Coronary artery (tissue), 2 donors: ENCODE measurements around the gene BORCS6.
A peak's percentile ranks its signal among the peaks of the same experiment; 100 is the strongest.

ENCODE experiments used
- DNase-seq: peaks from one replicate; pipeline ENCODE4 v3.0.0-alpha.2; 2017; ENCODE audit warnings: low spot score
- H3K27ac ChIP-seq, 2 donors: fragments of 200-600 bp; sonication (generic); one replicate each; pipeline ENCODE4 v1.5.1; 2016 to 2019
- H3K4me3 ChIP-seq: fragments of 200-600 bp; sonication (generic); 2 replicates; pipeline ENCODE4 v1.5.1; 2016; ENCODE audit warnings: mild to moderate bottlenecking, moderate library complexity
- TF ChIP-seq, protein P1 (sequence below): fragments of 200-600 bp; sonication (generic); IDR thresholded peaks from one replicate; pipeline ENCODE4 v1.5.1; 2019; ENCODE audit warnings: antibody characterized with exemption

The BORCS6 gene

DNA sequence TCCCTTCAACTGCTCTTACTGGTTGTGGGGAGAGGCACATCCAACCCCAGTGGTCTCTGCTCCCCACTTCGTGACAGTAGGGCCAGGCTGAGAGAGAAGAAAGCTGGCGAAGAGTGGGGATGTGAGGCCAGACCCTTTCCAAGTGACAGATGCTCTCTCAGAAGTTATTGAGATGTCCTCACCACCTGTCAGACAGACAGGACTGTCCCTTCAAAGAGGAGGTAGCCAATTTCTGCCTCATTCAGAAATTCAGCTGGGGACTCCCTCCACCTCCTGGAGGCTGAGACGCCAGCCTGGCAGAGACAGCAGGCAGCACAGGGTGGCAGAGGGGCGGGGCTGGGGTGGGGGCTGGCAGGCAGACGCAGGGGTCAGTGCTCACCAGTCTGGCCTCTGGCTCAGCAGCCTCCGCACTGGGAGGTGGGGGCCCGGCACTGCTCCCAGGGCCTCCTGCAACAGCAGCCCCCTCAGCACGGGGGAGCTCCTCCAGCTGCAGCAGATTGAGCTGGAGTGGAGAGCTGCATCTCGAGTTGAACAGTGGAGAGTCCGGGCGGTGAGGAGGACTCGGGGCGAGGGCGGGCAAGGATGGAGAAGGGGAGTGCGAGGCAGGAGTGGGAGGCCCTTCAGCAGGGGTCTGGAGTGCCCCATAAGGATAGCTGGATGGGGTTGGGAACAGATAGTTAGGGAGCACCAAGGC lies 46.9 kb downstream of the BORCS6 start:
- H3K4me3 ChIP-seq, result no peak overlapping the region
- DNase-seq, result no peak
- TF ChIP-seq, protein P1, sequence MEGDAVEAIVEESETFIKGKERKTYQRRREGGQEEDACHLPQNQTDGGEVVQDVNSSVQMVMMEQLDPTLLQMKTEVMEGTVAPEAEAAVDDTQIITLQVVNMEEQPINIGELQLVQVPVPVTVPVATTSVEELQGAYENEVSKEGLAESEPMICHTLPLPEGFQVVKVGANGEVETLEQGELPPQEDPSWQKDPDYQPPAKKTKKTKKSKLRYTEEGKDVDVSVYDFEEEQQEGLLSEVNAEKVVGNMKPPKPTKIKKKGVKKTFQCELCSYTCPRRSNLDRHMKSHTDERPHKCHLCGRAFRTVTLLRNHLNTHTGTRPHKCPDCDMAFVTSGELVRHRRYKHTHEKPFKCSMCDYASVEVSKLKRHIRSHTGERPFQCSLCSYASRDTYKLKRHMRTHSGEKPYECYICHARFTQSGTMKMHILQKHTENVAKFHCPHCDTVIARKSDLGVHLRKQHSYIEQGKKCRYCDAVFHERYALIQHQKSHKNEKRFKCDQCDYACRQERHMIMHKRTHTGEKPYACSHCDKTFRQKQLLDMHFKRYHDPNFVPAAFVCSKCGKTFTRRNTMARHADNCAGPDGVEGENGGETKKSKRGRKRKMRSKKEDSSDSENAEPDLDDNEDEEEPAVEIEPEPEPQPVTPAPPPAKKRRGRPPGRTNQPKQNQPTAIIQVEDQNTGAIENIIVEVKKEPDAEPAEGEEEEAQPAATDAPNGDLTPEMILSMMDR, result no peak
- peak overlapping the region; percentile 41 to 96 for H3K27ac ChIP-seq

DNA sequence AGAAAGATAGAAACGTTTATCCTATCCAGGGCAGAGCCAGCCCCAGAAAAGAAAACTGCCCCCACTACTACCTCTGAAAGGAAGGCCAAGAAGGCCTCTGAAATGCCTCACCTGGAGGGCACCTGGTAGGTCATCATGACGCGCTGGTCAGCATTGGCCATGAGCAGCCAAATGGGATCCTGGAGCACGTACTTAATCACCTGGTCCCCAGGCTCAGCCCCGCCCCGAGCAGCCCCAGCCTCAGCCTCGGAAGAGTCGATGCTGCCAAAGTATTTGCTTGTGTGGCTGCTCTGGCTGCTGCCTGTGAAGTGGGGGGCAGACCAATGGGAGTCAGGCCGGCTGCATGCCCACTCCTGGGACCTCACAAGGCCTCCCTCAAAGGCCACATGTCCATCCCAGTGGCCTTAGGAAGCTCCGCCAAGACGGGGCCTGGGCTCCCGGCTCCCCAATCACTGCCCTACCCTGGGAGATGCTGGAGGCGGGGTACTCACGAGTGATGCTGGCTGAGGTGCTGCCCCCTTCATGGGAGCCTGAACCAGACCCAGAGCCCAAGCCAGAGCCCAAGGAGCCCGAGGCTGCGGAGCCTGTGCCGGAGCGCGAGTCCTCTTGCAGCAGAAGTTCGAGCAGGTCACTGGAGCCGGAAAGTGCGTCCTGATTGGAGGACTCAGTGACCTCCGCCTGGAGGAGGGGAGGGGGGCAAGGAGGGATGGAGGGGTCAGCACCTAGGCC lies 47.7 kb downstream of the BORCS6 start:
- Histone ChIP-seq H3K27ac (peak overlapping the region; percentile 41 to 96), H3K4me3 (no peak overlapping the region)
- TF ChIP-seq, protein P1, result no peak
- DNase-seq, result peak; percentile 83

DNA sequence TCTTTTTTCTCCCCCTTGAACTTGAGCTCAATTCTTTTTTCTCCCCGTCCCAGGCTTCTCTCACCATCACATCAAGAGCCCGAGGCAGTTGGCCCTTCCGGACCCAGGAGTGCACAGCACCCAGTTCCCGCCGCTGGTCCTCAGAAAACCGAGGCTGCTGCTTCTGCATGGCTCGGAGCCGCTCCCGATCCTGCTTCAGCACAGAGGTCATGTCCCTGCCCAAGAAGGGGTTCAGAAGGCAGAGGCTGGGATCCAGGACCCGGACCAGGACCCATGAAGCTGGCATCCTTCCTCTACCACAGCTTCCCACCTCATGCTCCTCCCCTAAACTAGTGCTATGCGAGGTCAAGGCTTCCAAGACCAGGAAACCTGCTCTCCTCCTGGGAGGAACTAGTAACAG lies 48.2 kb downstream of the BORCS6 start:
- Histone ChIP-seq H3K27ac (peak overlapping the region; percentile 41 to 96), H3K4me3 (no peak overlapping the region)
- no peak for DNase-seq
- TF ChIP-seq, protein P1, result no peak

DNA sequence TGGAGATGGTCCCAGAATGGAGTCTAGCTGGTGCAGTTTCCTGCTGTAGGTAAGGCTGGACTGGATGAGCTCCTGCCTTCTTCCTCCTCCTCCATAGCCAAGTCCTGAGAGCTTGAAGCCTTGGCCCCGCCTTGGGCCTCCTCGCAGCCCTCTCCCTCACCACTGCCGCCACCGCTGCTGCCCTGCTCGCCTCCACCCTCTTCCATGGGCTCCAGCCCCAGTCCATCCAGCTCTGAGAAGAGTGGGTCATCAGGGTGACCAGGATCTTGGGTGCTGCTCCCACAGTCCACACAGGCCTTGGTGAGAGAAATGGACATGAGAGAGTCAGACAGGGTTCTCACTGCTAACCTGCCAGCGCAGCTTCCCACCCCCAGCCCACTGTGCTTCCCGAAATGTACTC lies 48.9 kb downstream of the BORCS6 start:
- Histone ChIP-seq H3K27ac (peak overlapping the region; percentile 89 to 93), H3K4me3 (no peak overlapping the region)
- DNase-seq, result no peak
- TF ChIP-seq, protein P1, result no peak

DNA sequence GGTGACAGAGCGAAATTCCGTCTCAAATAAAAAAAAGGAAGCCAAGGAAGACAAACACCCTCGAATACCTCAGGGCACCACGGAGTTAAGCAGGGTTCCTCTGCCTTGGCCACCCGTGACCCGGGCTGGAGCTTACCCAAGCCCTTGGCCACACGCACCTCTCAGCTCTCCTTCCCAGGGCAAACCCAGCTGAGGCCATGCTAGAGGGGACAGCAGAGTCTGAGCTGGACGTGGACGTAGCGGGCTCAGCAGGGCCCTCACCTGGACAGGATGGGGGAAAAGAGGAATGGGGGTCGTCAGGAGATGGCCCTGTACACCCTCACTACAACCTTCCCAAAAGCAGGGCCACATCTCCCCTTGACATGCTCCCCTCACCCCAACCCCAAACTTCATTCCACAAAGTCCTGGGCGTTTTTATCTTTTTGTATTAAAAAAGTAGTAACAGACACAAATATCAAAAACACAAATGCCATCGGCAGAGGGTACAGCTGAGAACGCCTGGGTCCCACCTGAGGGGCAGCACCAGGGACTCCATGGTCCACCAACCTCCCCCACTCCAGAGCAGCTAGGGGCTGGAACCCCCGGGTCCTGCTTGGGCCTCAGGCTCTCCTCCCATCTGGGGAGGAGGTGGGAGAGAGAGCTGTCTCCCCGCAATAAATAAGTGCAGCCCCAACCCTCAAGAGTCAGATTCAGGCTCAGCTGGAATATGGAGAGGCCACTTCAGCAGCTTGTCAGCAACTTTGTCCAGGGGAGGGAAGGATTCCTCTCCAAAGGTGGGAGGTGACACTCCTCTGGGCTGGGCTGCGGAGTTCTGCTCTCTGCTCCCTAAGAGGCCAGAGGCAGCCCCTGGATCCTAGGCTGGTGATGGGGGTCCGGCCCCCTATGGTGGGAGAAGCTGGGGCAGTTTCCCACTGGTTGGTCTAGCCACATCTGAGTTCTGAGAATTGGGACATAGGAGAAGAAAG lies 49.6 kb downstream of the BORCS6 start:
- H3K4me3 ChIP-seq, result no peak overlapping the region
- TF ChIP-seq, protein P1, result no peak
- peak overlapping the region; percentile 89 to 93 for H3K27ac ChIP-seq
- peak; percentile 81 for DNase-seq

DNA sequence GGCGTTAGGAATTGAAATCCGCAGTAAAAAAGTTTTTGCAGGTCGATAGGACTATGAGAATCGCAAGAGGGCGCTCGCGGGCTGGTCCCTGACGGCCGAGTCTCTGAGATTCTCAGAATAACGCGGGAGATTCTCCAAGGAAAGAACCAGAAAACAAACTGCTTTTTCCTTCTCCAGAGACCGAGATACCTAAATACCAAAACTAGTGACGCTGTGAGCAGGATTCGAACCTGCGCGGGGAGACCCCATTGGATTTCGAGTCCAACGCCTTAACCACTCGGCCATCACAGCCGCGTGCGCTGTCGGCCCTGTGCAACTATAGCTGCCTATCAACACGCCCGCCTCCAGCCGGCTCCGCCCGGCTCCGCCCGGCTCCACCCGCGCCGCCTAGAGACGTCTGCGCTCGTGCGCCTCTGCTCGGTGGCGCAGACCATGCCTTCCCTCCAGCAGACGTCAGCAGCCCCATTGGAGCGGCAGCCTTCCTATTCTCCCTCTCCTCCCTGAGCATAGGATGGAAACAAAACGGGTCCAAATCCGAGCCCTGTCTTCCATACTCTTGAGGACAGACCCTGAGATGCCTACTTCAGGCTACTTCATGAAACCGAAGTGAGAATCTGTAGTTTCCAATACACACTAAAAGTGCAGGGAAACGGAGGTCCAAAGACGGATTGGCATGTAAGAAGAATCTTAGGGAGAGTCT lies 51.2 kb downstream of the BORCS6 start:
- DNase-seq, result peak; percentile 96
- Histone ChIP-seq H3K27ac (peak overlapping the region; percentile 89 to 93), H3K4me3 (peak overlapping the region; percentile 56)
- TF ChIP-seq, protein P1, result peak; percentile 93
